SK-N-SH (cell line): ENCODE results near the gene ZSCAN22.

ENCODE experiments used
- NFIC ChIP-seq: IDR thresholded peaks from 2 replicates; pipeline ENCODE4 v1.4.0; 2012; ENCODE audit warnings: borderline replicate concordance
- RFX5 ChIP-seq: IDR thresholded peaks from 2 replicates; pipeline ENCODE4 v1.6.1; 2012; ENCODE audit warnings: mild to moderate bottlenecking, improper control_type of control experiment, low read length
- TEAD4 ChIP-seq: IDR thresholded peaks from 2 replicates; pipeline ENCODE4 v1.4.0; 2012; ENCODE audit warnings: mild to moderate bottlenecking, borderline replicate concordance; ENCODE audit not compliant: insufficient read depth
- TF ChIP-seq, protein P1 (sequence below): fragments of 200-600 bp; sonication (generic); IDR thresholded peaks from 2 replicates; pipeline ENCODE4 v1.6.1; 2017; ENCODE audit warnings: antibody characterized with exemption, mild to moderate bottlenecking, moderate library complexity

DNA sequence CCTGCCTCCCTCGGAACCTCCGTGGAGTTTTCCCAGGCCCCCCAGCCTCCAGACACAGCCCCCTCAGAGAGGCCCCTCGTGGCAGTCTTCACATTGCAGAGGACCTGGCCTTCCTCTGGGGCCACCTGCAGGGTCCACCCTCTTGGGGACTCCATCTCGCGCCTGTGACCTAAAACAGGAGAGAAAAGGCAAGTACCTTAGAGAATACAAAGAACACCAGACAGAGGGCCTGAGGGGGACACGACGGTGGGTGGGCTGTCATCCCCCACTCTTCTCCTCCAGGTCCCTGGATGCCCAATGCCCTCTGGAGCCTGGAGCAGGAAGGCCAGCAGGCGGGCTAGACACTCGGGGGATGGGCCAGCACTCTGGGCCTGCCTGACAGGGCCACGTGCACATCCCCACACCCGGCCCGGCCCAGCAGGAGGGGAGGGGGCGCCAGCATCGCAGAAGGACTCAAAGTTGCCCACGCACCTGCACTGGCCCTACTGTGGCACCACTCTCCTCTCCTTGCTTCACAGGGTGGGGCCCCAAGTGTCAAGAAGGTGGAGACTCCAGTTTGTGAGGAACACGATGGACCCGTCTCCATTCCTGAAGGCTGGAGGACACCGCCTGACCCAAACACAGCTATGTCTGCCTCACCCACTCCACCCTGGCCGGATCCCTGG is 30.8 kb downstream of the ZSCAN22 start:
- TF ChIP-seq, protein P1, sequence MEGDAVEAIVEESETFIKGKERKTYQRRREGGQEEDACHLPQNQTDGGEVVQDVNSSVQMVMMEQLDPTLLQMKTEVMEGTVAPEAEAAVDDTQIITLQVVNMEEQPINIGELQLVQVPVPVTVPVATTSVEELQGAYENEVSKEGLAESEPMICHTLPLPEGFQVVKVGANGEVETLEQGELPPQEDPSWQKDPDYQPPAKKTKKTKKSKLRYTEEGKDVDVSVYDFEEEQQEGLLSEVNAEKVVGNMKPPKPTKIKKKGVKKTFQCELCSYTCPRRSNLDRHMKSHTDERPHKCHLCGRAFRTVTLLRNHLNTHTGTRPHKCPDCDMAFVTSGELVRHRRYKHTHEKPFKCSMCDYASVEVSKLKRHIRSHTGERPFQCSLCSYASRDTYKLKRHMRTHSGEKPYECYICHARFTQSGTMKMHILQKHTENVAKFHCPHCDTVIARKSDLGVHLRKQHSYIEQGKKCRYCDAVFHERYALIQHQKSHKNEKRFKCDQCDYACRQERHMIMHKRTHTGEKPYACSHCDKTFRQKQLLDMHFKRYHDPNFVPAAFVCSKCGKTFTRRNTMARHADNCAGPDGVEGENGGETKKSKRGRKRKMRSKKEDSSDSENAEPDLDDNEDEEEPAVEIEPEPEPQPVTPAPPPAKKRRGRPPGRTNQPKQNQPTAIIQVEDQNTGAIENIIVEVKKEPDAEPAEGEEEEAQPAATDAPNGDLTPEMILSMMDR, result no peak
- TF ChIP-seq RFX5, result no peak
- TF ChIP-seq TEAD4, result no peak
- no peak for TF ChIP-seq NFIC
